Ammon's horn (tissue), 1 donor: ENCODE results near the gene KCNH5.

Experiments used
- DNase-seq: peaks from one replicate; pipeline ENCODE4 v3.0.0-alpha.2; 2016; ENCODE audit warnings: low spot score

Gene KCNH5

DNA sequence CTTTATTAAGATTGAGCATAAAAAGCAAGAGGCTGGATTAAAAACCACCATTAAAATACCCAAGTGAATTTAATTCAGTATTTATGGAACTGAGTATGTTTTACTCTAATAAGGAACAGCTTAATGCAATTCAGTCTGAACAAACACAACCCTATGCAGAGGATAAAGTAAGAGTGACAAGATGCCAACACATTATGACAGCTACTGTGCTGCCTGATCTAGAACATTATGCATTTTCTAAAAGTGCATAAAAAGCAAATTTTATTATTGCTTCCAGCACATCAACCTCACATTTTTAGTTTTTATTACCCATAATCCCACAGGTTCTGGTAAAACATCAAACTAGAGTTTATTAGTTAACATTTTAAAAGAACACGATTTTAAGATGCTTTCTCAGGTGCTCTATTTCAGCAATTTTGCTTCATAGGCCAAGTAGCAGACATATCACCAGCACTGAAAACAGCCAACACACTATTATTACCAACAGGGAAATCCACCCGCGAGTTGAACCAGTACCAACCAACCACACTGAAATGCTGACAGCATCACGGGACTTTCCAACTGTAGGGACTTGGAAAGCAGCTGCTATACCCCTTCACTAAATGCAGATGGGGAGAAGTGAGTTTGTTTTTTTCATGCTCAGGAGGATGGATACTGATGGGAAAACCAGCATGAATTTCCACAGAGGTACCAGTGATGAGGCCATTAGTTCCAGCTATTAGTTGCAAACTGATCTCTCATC lies 372.1 kb downstream of the KCNH5 start:
- no peak for DNase-seq

DNA sequence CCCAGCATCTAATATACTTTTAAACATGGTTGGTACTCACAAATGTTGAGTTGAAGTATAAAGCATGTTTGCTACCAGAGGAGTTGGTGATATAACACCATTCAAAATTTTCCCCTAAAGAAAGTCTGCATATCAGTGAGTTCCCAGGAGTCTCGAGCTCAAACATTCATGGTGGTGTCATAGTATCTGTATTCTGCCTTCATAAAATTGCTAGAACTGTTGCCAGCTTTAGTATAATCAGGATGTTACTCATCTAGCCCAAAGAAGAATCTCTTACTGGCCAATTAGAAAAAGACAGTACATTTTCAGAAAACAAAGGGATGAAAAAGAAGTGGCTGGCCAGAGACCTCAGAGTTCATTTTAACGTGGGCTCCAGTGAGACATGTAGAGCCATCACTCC lies 374.7 kb downstream of the KCNH5 start:
- DNase-seq: no peak

- no peak for DNase-seq
These were observed 377.8 kb downstream of the KCNH5 start for GRCh38 chr14:62667421-62667914.

- DNase-seq: peak; percentile 7
These were observed 380.0 kb downstream of the KCNH5 start for GRCh38 chr14:62665286-62665685.

DNA sequence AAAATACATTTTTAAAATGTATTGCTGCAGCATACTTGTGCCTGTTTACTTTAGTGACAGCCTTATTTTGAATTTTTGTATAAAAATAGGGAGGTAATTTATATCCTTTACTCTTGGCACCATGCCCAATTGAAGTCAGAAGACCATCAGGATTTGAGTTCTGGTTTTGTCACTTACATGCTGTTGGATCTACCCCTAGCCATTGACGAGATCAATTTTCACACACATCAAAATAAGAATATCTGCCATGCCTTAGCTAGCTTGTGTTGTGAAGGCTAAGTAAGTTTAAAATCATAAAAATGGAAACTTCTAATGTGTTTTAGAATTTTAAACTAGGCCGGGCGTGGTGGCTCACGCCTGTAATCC lies 381.8 kb downstream of the KCNH5 start:
- DNase-seq: no peak

DNA sequence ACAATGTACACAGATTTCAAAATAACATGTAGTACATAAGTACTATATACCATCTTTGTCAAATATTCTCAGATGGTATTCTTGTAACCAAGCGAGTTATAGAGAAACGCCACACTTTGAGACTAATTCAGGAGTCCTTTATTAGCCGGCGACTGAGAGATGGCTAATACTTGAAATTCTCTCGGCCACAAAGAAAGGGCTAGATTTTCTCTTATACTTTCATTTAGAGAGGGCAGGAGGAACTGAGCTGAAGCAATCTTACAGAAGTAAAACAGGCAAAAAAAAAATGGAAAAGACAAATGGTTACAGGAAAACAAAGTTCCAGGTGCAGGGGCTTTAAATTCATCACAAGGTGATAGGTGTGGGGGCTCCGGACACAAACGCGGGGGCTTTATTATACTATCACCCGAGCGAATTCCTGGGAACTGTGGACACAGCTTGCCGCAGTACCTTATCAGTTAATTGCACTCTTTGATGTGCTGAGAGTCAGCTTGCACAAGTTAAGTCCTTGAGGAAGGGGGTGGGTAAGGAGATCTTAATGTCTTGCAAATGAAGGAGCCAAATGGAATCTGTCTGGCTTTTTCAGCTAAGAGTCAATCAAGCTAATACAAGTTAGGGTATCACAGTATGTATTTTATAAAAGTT lies 382.3 kb downstream of the KCNH5 start:
- no peak for DNase-seq

DNA sequence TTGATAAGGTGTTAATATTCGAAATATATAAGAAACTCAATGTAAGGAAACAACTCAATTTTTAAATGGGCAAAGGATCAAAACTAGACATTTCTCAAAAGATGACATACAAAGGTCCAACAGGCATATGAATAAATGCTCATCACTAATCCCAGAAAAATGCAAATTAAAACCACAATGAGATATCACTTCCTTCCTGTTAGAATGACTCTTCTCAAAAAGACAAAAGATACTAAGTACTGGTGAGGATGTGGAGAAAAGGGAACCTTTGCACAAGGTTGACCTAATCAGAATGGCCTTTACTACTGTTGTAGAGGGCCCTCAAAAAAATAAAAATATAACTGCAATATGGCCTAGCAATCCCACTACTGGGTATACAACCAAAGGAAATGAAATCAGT lies 383.4 kb downstream of the KCNH5 start:
- no peak for DNase-seq

DNA sequence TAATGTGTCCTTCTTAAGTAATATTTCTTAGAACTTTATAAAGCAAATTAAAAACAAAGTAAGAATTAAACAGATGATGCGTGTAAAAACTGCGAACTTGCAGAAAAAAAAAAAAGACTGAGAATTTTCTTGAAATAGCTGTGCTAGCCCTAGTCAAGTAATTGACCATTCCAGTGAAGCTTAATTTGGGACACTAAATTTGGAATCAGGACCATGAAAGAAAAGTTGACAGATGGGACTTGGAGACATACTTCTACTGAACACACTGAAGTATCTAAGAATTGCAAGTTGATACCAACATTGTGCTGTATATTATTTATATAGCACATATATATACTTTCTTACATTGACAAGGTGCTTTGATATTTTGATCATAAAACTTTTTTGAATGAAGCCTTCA lies 386.6 kb downstream of the KCNH5 start:
- DNase-seq: no peak

- no peak for DNase-seq
These were observed 387.9 kb downstream of the KCNH5 start for GRCh38 chr14:62657376-62657775.

DNA sequence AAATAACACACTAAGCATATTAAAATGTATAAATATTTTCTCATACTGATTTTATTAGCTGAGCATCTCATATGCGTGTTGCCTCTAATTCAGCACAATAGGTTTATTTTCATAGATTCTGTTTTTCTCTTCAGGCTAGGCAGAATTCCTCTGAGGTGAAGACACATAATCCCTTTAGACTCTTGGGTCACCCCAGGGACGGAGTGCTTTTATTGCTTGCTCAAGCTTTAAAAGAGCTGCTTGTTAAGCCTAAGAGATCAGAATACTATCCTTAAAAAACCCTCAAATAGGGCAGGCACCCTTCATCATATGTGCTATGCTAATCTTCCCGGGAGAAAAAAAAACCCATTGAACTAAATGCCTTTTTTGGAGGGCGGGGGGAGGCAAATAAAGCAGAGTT lies 390.1 kb downstream of the KCNH5 start:
- no peak for DNase-seq

GRCh38 chr14:62654641-62655040 lies 390.6 kb downstream of the KCNH5 start:
- DNase-seq: peak; percentile 7
